Measurements from ENCODE around the gene ACKR3.

GRCh38 chr2:236628981-236629605 is 59.5 kb downstream of the ACKR3 start:
- no peak for TF ChIP-seq CTCF (IDR thresholded peaks at IDR 0.05)
- no peak for TF ChIP-seq SIN3A (IDR thresholded peaks at IDR 0.05; ENCODE audit: borderline replicate concordance, insufficient read depth, low read depth, low read length)
